ENCODE data around the gene SLIT3.

SLIT3 gene

DNA sequence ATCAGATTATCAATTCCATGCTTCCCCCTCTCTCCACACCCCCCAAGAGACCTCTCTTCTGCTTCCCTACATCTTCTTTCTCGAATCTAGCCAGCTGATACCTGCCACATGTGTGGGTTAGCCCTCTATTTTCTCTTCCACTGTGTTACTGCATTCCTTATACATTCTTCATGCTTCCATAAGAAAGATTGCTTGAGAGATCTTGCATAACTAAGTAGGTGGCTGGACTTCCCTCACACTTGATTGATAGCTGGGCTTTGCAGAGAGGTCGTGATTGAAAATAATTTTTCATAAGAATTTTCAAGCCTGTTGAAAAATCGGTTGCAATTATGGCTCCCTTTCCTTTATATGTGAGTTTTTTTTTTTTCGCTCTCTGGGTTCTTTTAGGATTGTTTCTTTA, 688.8 kb downstream of the SLIT3 start:
- DNase-seq, result no peak
- TF ChIP-seq CTCF (IDR thresholded peaks at IDR 0.05; ENCODE audit: low read depth, low read length), result no peak
- Histone ChIP-seq H3K36me3 (no peaks in the 10 kb centered on the region), H3K27me3 (no peaks in the 10 kb centered on the region), H3K4me1 (no peaks in the 10 kb centered on the region), H3K4me3 (ENCODE audit: low read depth, low read length) (no peak overlapping the region), H3K9me3 (no peaks in the 10 kb centered on the region)

All from BE2C (cell line).